Measurements from ENCODE around the gene GALM. TPM values are rescaled to one million over a fixed set of nuclear protein-coding genes. Genes with fewer than 3 reads are reported as not detected.

The GALM gene
- total and polyA plus RNA-seq, 10 of the 15 experiments (the other 5 are each of a cell fraction or from before 2014, with no cell fraction given), result 1.1 to 4.0 (median 1.7) TPM

GRCh38 chr2:38750891-38751595 lies 85.1 kb downstream of the GALM start, which contains the start of gene SRSF7 (continued):
- TF ChIP-seq ZNF687 (IDR thresholded peaks at IDR 0.05), result peak; percentile 98
- TF ChIP-seq MYC (IDR thresholded peaks at IDR 0.05; ENCODE audit: insufficient read depth, insufficient read length, insufficient replicate concordance, low read length, severe bottlenecking), result peak; percentile 99
- TF ChIP-seq BACH1 (IDR thresholded peaks at IDR 0.05; ENCODE audit: borderline replicate concordance), result peak; percentile 96
- peak; percentile 48; the same call in 1 of the 2 replicates for TF ChIP-seq MEF2A (IDR thresholded peaks at IDR 0.05; ENCODE audit: insufficient read depth, low read depth, low read length)
- TF ChIP-seq, protein P1, sequence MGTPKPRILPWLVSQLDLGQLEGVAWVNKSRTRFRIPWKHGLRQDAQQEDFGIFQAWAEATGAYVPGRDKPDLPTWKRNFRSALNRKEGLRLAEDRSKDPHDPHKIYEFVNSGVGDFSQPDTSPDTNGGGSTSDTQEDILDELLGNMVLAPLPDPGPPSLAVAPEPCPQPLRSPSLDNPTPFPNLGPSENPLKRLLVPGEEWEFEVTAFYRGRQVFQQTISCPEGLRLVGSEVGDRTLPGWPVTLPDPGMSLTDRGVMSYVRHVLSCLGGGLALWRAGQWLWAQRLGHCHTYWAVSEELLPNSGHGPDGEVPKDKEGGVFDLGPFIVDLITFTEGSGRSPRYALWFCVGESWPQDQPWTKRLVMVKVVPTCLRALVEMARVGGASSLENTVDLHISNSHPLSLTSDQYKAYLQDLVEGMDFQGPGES (IDR thresholded peaks at IDR 0.05), result no peak
- TF ChIP-seq BHLHE40 (IDR thresholded peaks at IDR 0.05; ENCODE audit: borderline replicate concordance in 1 of 2, low read depth in 2 of 2, low read length in 1 of 2), result peak; percentile 49 to 63; a peak in 3 of 4 replicates
- TF ChIP-seq HDAC2 (IDR thresholded peaks at IDR 0.05), result no peak
- TF ChIP-seq RELA (IDR thresholded peaks at IDR 0.05; ENCODE audit: borderline replicate concordance, partially characterized antibody), result peak; percentile 81
- TF ChIP-seq YY1 (IDR thresholded peaks at IDR 0.05; ENCODE audit: low read depth, low read length), result peak; percentile 95
- peak; percentile 94; the same call in 1 of the 2 replicates for TF ChIP-seq WRNIP1 (IDR thresholded peaks at IDR 0.05; ENCODE audit: borderline replicate concordance, low read depth, low read length)
- peak; percentile 100 for TF ChIP-seq SMAD5 (IDR thresholded peaks at IDR 0.05; ENCODE audit: low read depth)
- peak; percentile 100 for TF ChIP-seq HDAC6 (IDR thresholded peaks at IDR 0.05; ENCODE audit: unreplicated experiment)
- peak; percentile 66; the same call in 1 of the 2 replicates for TF ChIP-seq CBX5 (IDR thresholded peaks at IDR 0.05; ENCODE audit: low read depth)
- peak; percentile 97 for TF ChIP-seq TCF3 (IDR thresholded peaks at IDR 0.05; ENCODE audit: borderline replicate concordance, insufficient read depth, low read depth, low read length)
- peak in 1 of 2 experiments; percentile 76; a peak in 2 of 4 replicates for TF ChIP-seq EP300 (IDR thresholded peaks at IDR 0.05; ENCODE audit: borderline replicate concordance in 1 of 2, control insufficient read depth in 1 of 2, low read depth in 2 of 2, low read length in 2 of 2)
- TF ChIP-seq MLLT1 (IDR thresholded peaks at IDR 0.05), result peak; percentile 98
- TF ChIP-seq E2F4 (IDR thresholded peaks at IDR 0.05; ENCODE audit: low read depth, low read length), result no peak
- peak; percentile 84; the same call in 1 of the 2 replicates for TF ChIP-seq TBL1XR1 (IDR thresholded peaks at IDR 0.05; ENCODE audit: low read depth, low read length)
- peak; percentile 80 for TF ChIP-seq IKZF1 (conservative IDR thresholded peaks at IDR 0.05)
- no peak for TF ChIP-seq ZNF274 (IDR thresholded peaks at IDR 0.05; ENCODE audit: insufficient read depth, insufficient read length)
- TF ChIP-seq SPI1 (IDR thresholded peaks at IDR 0.05; ENCODE audit: borderline replicate concordance, insufficient read depth, low read depth, low read length), result peak; percentile 53; the same call in 1 of the 2 replicates
